ENCODE measurements around the gene PNMA8B. TPM values are rescaled to one million over a fixed set of nuclear protein-coding genes. Genes with fewer than 3 reads are reported as not detected.

Gene PNMA8B
- total and polyA plus RNA-seq, 2 donors (not counting 3 experiments of a cell fraction or from before 2014, with no cell fraction given) = 0.11 TPM; not detected in 1

- no peak for TF ChIP-seq FOS (IDR thresholded peaks at IDR 0.05; ENCODE audit: borderline replicate concordance, insufficient read depth, low read length)
- TF ChIP-seq, protein P1, sequence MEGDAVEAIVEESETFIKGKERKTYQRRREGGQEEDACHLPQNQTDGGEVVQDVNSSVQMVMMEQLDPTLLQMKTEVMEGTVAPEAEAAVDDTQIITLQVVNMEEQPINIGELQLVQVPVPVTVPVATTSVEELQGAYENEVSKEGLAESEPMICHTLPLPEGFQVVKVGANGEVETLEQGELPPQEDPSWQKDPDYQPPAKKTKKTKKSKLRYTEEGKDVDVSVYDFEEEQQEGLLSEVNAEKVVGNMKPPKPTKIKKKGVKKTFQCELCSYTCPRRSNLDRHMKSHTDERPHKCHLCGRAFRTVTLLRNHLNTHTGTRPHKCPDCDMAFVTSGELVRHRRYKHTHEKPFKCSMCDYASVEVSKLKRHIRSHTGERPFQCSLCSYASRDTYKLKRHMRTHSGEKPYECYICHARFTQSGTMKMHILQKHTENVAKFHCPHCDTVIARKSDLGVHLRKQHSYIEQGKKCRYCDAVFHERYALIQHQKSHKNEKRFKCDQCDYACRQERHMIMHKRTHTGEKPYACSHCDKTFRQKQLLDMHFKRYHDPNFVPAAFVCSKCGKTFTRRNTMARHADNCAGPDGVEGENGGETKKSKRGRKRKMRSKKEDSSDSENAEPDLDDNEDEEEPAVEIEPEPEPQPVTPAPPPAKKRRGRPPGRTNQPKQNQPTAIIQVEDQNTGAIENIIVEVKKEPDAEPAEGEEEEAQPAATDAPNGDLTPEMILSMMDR (IDR thresholded peaks at IDR 0.05; ENCODE audit: extremely low read depth in 1 of 2, insufficient read depth in 1 of 2, low read depth in 1 of 2, low read length in 2 of 2) = no peak
- TF ChIP-seq JUN (IDR thresholded peaks at IDR 0.05; ENCODE audit: borderline replicate concordance, insufficient read depth, insufficient read length, low read depth) = no peak
- no peak for TF ChIP-seq POLR2AphosphoS5 (IDR thresholded peaks at IDR 0.05; ENCODE audit: insufficient read depth, low read depth, low read length)
- TF ChIP-seq MAX (IDR thresholded peaks at IDR 0.05; ENCODE audit: insufficient read depth, insufficient read length) = no peak
- no peak for TF ChIP-seq GATA2 (IDR thresholded peaks at IDR 0.05; ENCODE audit: insufficient read depth, insufficient read length, low read depth, low read length)
- no peak for TF ChIP-seq POLR2A (IDR thresholded peaks at IDR 0.05; ENCODE audit: low read depth, low read length)
- no peak for TF ChIP-seq MYC (IDR thresholded peaks at IDR 0.05; ENCODE audit: low read depth, low read length)
- TF ChIP-seq EZH2 (IDR thresholded peaks at IDR 0.05; ENCODE audit: borderline replicate concordance, low read depth, low read length, severe bottlenecking) = no peak
- dilution Hi-C loops (cut with MboI; ENCODE audit: extremely low pct_ligation_motif_present, low sequenced_read_pairs) = no loop called here
- Histone ChIP-seq H3K9me3 (replicated peaks; ENCODE audit: control insufficient read depth, insufficient read depth, low read length) (no peaks in the 10 kb centered on the region), H3K27ac (ENCODE audit: insufficient read depth, low read depth, low read length) (no peak overlapping the region), H3K27me3 (ENCODE audit: control insufficient read depth in 2 of 2, insufficient read depth in 2 of 2, low read length in 2 of 2) (peaks cover 0 to 5% of the 10 kb centered on the region in 2 experiments), H3K4me3 (replicated peaks in 1 of 3; ENCODE audit: insufficient read depth in 1 of 3, low read depth in 1 of 3, low read length in 3 of 3) (no peak overlapping the region), H3K9me1 (replicated peaks; ENCODE audit: control insufficient read depth, extremely low read depth, insufficient read depth, low read length) (no peaks in the 10 kb centered on the region), H3K4me2 (ENCODE audit: insufficient read depth, low read length) (no peak overlapping the region), H3K79me2 (ENCODE audit: control insufficient read depth, insufficient read depth, low read length) (no peaks in the 10 kb centered on the region), H4K20me1 (replicated peaks; ENCODE audit: control insufficient read depth, extremely low read depth, insufficient read depth, low read length) (no peaks in the 10 kb centered on the region), H3K9ac (replicated peaks; ENCODE audit: extremely low read depth, insufficient read depth, low read length) (no peak overlapping the region), H3K4me1 (ENCODE audit: control insufficient read depth, extremely low read depth, insufficient read depth, low read length) (peaks cover 2% of the 10 kb centered on the region), H2AFZ (ENCODE audit: low read depth, low read length) (no peak overlapping the region), H3K36me3 (ENCODE audit: control insufficient read depth in 2 of 2, extremely low read depth in 1 of 2, insufficient read depth in 2 of 2, low read length in 2 of 2) (no peaks in the 10 kb centered on the region)
- intact Hi-C loops (cut with micrococcal nuclease) = no loop called here
- ChIA-PET POLR2A (no interaction called here), CTCF (interaction anchor here (0.7 to 0.8 kb wide), 2 partner anchors 44 to 70 kb away, joined by 3 read pairs; no protein-coding TSS in a partner anchor)
- BruUV-seq (replicated peaks) = no TSS peak
- no peak for DNase-seq (ENCODE audit: low read depth, low spot score)
- FAIRE-seq = no peak
Observed at GRCh38 chr19:46446021-46446420, 49.6 kb downstream of the PNMA8B start.

Data from endothelial cell of umbilical vein (primary cell).